ENCODE data around the gene DOCK8.

Gene DOCK8

DNA sequence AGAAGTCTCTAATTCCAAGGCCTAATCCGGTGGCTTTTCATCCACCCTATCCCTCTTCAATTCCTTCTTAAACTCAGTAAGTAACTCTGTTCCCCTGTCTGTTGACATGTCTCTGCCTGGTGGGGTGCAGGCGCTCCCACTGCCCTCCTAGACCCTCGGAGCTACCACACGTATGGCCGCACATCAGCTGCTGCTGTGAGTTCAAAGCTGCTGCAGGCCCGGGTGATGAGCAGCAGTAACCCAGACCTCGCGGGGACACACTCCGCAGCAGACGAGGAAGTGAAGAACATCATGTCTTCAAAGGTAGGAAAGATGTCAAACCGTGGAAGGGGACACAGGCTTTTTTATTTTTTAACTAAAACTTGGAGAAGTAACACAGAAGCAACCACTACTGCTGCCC is 167.7 kb downstream of the DOCK8 start:
- Histone ChIP-seq H3K27me3 (ENCODE audit: insufficient read depth, low read length) (peaks cover 17% of the 10 kb centered on the region; the same call in 1 of the 2 replicates), H3K4me1 (ENCODE audit: control insufficient read depth, insufficient read depth, low read length, unreplicated experiment) (no peaks in the 10 kb centered on the region), H3K79me2 (ENCODE audit: control insufficient read depth, insufficient read depth, low read length, unreplicated experiment) (no peaks in the 10 kb centered on the region), H3K36me3 (ENCODE audit: insufficient read depth, low read length) (no peaks in the 10 kb centered on the region), H3K4me3 (ENCODE audit: low read depth, low read length) (no peak overlapping the region), H3K27ac (ENCODE audit: low read depth, low read length) (no peak overlapping the region), H2AFZ (ENCODE audit: low read length, unreplicated experiment) (no peak overlapping the region)

DNA sequence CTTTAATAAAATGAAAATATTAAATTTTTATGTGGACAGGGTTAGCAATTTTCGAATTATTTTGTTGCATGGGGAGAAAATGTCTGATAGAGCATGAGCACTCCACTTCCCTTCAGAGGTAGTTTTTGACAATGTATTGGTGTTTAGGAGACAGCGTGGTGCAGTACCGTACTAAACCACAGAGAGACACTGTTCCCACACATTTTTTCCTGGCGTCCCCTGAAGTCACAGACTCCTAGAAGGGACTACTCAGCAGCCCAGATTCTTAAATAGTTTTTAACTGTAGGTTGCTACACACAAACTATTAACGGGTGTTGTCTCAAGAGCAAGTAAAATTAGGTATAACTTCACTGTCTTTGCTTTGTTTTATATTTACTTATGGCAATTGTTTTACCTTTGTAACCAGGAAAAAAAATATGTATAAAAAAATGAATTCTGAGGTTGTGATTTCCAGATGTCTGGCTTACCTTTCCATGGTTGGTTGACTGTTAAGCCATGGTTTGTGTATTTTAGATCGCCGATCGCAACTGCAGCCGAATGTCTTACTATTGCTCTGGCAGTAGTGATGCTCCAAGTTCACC is 171.2 kb downstream of the DOCK8 start:
- no peak overlapping the region for H3K4me3 ChIP-seq (ENCODE audit: low read depth, low read length)
- no peaks in the 10 kb centered on the region for H3K79me2 ChIP-seq (ENCODE audit: control insufficient read depth, insufficient read depth, low read length, unreplicated experiment)
- H3K27me3 ChIP-seq (ENCODE audit: insufficient read depth, low read length): no peaks in the 10 kb centered on the region
- H2AFZ ChIP-seq (ENCODE audit: low read length, unreplicated experiment): no peak overlapping the region
- H3K4me1 ChIP-seq (ENCODE audit: control insufficient read depth, insufficient read depth, low read length, unreplicated experiment): no peaks in the 10 kb centered on the region
- no peaks in the 10 kb centered on the region for H3K36me3 ChIP-seq (ENCODE audit: insufficient read depth, low read length)
- no peak overlapping the region for H3K27ac ChIP-seq (ENCODE audit: low read depth, low read length)

DNA sequence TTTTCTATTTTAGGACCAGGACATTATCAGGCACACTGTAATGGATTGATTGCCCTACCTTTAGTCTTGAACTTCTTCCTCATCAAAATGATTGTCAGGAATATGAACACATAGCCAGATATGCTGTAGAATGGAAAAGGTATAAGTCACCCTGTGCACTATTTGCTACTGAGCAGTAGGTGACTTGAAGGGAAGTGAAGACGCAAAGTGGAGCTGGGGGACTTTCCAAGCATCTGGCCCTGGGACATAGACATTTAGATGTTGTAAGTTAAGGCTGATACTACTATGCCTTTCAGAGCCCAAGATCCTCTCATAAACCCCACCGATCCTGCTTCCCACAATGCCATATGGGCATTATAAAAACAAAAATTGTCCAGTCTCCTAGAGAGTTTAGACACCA is 174.5 kb downstream of the DOCK8 start:
- no peaks in the 10 kb centered on the region for H3K36me3 ChIP-seq (ENCODE audit: insufficient read depth, low read length)
- no peak overlapping the region for H3K27ac ChIP-seq (ENCODE audit: low read depth, low read length)
- H3K27me3 ChIP-seq (ENCODE audit: insufficient read depth, low read length): no peaks in the 10 kb centered on the region
- no peak overlapping the region for H2AFZ ChIP-seq (ENCODE audit: low read length, unreplicated experiment)
- H3K4me1 ChIP-seq (ENCODE audit: control insufficient read depth, insufficient read depth, low read length, unreplicated experiment): no peaks in the 10 kb centered on the region
- H3K4me3 ChIP-seq (ENCODE audit: low read depth, low read length): no peak overlapping the region
- no peaks in the 10 kb centered on the region for H3K79me2 ChIP-seq (ENCODE audit: control insufficient read depth, insufficient read depth, low read length, unreplicated experiment)

DNA sequence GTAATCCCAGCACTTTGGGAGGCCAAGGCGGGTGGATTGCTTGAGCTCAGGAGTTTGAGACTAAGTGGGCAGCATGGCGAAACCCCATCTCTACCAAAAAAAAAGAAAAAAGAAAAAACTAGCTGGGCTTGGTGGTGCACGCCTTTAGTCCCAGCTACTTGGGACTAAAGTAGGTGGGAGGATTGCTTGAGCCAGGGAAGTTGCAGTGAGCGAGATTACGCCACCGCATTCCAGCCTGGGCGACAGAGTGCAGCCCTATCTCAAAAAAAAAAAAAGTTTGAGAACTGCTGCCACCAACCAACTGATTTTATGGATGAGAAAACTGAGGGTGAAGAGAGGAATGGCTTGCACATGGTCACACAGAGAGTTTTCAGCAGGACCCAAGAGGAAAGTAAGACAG is 175.1 kb downstream of the DOCK8 start:
- Histone ChIP-seq H3K27me3 (ENCODE audit: insufficient read depth, low read length) (no peaks in the 10 kb centered on the region), H3K36me3 (ENCODE audit: insufficient read depth, low read length) (no peaks in the 10 kb centered on the region), H2AFZ (ENCODE audit: low read length, unreplicated experiment) (no peak overlapping the region), H3K79me2 (ENCODE audit: control insufficient read depth, insufficient read depth, low read length, unreplicated experiment) (no peaks in the 10 kb centered on the region), H3K27ac (ENCODE audit: low read depth, low read length) (no peak overlapping the region), H3K4me1 (ENCODE audit: control insufficient read depth, insufficient read depth, low read length, unreplicated experiment) (no peaks in the 10 kb centered on the region), H3K4me3 (ENCODE audit: low read depth, low read length) (no peak overlapping the region)

DNA sequence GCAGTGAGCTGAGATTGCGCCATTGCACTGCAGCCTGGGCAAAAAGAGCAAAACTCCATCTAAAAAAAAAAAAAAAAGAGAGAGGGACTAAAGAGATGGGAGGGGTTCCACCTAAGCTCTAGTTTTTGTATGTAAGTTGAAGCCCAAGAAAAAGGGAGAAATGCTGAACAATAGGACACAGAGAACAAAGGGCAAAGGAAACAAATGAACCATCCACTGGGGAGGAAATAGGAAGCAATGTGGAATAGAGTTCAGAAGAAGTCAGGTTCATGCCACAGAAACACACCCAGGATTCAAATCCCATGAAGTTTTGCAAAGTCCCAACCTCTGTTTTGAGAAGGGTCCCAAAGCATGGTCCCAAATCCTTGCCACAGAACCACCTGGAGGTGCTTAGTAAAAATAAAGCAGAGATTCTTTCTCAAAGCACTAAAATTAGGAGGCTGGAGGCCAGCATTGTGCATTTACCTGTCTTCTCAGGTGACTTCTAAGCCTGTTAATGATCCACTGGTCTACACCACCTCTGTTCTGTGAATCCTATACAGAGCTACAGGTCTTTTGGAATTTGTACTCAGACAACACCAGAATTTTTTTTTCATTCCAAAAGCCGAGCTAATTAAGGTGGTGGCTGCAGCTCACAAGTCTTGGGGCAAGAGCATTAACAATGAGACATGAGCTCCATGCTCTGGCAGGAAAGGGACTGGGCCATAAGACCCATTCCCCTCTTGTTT is 177.6 kb downstream of the DOCK8 start:
- no peaks in the 10 kb centered on the region for H3K36me3 ChIP-seq (ENCODE audit: insufficient read depth, low read length)
- no peaks in the 10 kb centered on the region for H3K4me1 ChIP-seq (ENCODE audit: control insufficient read depth, insufficient read depth, low read length, unreplicated experiment)
- H2AFZ ChIP-seq (ENCODE audit: low read length, unreplicated experiment): no peak overlapping the region
- no peak overlapping the region for H3K4me3 ChIP-seq (ENCODE audit: low read depth, low read length)
- no peaks in the 10 kb centered on the region for H3K27me3 ChIP-seq (ENCODE audit: insufficient read depth, low read length)
- H3K27ac ChIP-seq (ENCODE audit: low read depth, low read length): no peak overlapping the region
- no peaks in the 10 kb centered on the region for H3K79me2 ChIP-seq (ENCODE audit: control insufficient read depth, insufficient read depth, low read length, unreplicated experiment)

DNA sequence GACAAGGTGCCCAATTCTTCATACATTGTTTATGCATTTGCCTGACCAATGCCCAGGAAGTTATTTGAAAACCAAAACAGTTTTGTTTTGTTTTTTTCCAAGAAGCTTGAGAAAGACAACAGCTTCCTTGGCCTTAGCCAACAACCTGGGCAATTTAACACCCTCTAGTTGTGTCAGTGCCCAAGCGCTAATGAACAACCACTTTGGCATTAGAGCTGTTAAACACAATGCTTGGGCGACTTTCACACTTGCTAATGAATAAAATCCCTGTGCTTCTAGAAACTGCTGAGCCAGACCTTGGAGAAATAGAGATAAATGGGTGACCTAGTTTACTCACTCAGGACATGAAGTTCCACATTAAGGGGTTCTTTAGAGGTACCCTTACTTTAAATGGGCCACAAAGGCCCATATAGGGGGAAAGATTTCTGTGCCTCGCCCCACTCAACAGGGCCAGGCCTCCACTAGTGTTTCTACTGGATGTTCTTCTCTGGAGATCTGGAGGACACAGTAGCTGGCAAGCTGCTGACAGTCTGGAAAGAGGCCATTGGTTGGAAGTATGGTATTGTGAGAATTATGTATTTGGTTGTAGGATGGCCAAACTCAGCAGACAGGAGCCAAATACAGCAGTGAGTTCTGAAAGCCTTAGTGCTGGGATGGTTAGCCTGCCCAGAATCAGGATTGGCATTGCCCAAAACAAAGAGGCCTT is 179.8 kb downstream of the DOCK8 start:
- Histone ChIP-seq H2AFZ (ENCODE audit: low read length, unreplicated experiment) (no peak overlapping the region), H3K4me1 (ENCODE audit: control insufficient read depth, insufficient read depth, low read length, unreplicated experiment) (no peaks in the 10 kb centered on the region), H3K36me3 (ENCODE audit: insufficient read depth, low read length) (no peaks in the 10 kb centered on the region), H3K79me2 (ENCODE audit: control insufficient read depth, insufficient read depth, low read length, unreplicated experiment) (no peaks in the 10 kb centered on the region), H3K27ac (ENCODE audit: low read depth, low read length) (no peak overlapping the region), H3K27me3 (ENCODE audit: insufficient read depth, low read length) (no peaks in the 10 kb centered on the region), H3K4me3 (ENCODE audit: low read depth, low read length) (no peak overlapping the region)

DNA sequence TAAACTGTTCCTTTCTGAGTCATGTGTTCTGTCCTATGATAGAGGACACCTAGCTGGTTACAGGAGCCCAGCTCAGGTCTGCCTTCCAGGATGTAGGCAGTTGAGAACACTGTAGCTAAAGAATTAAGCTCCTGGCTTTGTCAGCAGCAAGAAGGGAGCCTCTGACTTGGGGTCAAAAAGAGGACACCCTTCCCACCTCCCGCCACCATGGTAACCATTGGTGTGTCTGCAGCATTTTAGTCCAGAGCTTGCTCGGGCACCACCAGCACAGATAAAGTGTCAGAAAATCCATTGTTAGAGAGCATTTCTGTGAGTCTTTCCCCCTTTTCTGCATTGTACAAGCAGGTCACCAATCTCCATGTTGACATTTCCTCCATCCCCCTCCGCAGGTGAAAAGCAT is 181.7 kb downstream of the DOCK8 start:
- H3K36me3 ChIP-seq (ENCODE audit: insufficient read depth, low read length): no peaks in the 10 kb centered on the region
- H3K4me1 ChIP-seq (ENCODE audit: control insufficient read depth, insufficient read depth, low read length, unreplicated experiment): no peaks in the 10 kb centered on the region

DNA sequence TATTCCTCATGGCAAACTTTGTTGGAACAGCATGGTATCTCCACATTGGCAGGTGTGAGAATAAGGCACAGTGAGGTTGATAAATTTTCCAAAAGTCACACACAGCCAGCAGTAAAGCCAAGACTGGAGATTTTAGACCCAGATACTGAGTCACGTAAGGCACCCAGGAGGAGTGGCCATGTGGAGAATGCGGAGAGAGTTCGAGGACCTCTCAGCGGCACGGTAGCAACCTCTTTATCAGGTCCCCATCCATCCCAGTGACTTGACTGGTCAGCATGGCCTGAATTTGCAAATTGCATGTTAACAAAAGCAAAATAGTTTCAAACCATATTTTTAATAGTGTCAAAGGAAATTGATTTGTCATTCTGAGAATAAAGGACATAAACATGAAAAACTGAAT is 183.4 kb downstream of the DOCK8 start:
- Histone ChIP-seq H3K27ac (ENCODE audit: low read depth, low read length) (no peak overlapping the region), H3K4me1 (ENCODE audit: control insufficient read depth, insufficient read depth, low read length, unreplicated experiment) (no peaks in the 10 kb centered on the region), H3K27me3 (ENCODE audit: insufficient read depth, low read length) (no peaks in the 10 kb centered on the region), H3K4me3 (ENCODE audit: low read depth, low read length) (no peak overlapping the region), H2AFZ (ENCODE audit: low read length, unreplicated experiment) (no peak overlapping the region), H3K36me3 (ENCODE audit: insufficient read depth, low read length) (no peaks in the 10 kb centered on the region), H3K79me2 (ENCODE audit: control insufficient read depth, insufficient read depth, low read length, unreplicated experiment) (no peaks in the 10 kb centered on the region)

More for the DNA sequence above, 181.7 kb downstream of the DOCK8 start:
- no peak overlapping the region for H3K4me3 ChIP-seq (ENCODE audit: low read depth, low read length)
- no peak overlapping the region for H3K27ac ChIP-seq (ENCODE audit: low read depth, low read length)
- H3K27me3 ChIP-seq (ENCODE audit: insufficient read depth, low read length): no peaks in the 10 kb centered on the region
- no peaks in the 10 kb centered on the region for H3K79me2 ChIP-seq (ENCODE audit: control insufficient read depth, insufficient read depth, low read length, unreplicated experiment)
- H2AFZ ChIP-seq (ENCODE audit: low read length, unreplicated experiment): no peak overlapping the region

DNA sequence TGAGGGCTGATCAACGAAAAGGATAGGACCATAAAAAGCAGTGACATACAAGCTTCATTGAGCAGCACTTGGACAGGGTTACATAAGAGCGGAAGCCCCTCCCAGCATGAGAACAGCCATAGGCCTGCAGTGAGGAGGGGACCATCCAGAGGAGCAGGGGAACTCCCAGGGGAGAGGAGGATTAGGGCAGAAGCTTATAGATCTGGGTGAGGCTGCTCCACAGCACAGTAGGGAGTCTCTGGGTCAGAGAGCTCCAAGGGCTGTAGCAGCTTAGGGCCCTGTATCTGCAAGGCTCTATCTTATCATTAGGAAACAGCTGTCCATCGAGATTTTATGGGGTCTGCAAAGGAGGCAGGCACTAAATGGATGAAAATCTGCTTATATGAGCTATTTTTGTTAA is 186.6 kb downstream of the DOCK8 start:
- Histone ChIP-seq H3K4me3 (ENCODE audit: low read depth, low read length) (no peak overlapping the region), H3K79me2 (ENCODE audit: control insufficient read depth, insufficient read depth, low read length, unreplicated experiment) (no peaks in the 10 kb centered on the region), H3K4me1 (ENCODE audit: control insufficient read depth, insufficient read depth, low read length, unreplicated experiment) (no peaks in the 10 kb centered on the region), H3K36me3 (ENCODE audit: insufficient read depth, low read length) (no peaks in the 10 kb centered on the region), H3K27me3 (ENCODE audit: insufficient read depth, low read length) (no peaks in the 10 kb centered on the region; the same call in 1 of the 2 replicates), H3K27ac (ENCODE audit: low read depth, low read length) (no peak overlapping the region), H2AFZ (ENCODE audit: low read length, unreplicated experiment) (no peak overlapping the region)

DNA sequence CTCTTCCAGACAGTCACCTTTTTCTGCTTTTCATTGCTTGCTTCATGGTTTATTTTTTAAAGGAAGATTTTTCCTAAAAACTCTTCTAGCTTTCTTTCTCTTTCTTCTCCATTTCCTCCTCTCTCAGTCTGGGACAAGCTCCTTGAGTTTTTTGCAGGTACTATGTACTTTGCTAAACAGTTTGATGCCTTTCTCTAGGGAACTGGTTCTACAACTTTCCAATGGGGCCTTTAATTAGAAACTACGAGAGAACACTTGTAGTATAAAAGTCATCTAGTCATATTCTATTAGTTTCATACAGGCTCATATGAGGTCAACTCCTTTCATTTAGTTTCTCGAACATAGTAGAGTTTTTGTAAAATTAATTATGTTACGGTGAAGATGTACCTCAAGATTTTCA is 189.6 kb downstream of the DOCK8 start:
- H3K36me3 ChIP-seq (ENCODE audit: insufficient read depth, low read length): no peaks in the 10 kb centered on the region
- no peak overlapping the region for H3K4me3 ChIP-seq (ENCODE audit: low read depth, low read length)
- H2AFZ ChIP-seq (ENCODE audit: low read length, unreplicated experiment): no peak overlapping the region

DNA sequence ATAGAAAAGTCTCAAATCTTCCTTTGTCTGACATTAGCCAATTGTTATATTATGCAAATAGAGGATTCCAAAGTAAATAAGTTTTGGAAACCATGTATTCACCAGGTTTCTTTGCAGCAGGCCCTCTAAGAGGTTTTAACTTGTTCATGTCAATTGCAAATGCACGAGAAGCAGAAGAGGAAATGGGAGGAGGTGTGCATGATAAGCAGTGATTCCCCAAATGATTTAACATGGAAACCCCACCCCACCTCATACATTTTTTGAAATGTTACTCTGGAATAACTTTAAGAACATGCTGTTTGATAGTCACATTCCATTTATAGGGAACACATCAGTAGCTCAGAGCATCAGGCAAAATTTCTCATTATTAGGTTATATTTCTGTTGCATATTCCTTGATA is 190.7 kb downstream of the DOCK8 start:
- H3K27me3 ChIP-seq (ENCODE audit: insufficient read depth, low read length): no peaks in the 10 kb centered on the region; the same call in 1 of the 2 replicates
- no peaks in the 10 kb centered on the region for H3K36me3 ChIP-seq (ENCODE audit: insufficient read depth, low read length)
- H2AFZ ChIP-seq (ENCODE audit: low read length, unreplicated experiment): no peak overlapping the region

More for the DNA sequence above, 189.6 kb downstream of the DOCK8 start:
- no peak overlapping the region for H3K27ac ChIP-seq (ENCODE audit: low read depth, low read length)
- H3K4me1 ChIP-seq (ENCODE audit: control insufficient read depth, insufficient read depth, low read length, unreplicated experiment): no peaks in the 10 kb centered on the region
- H3K27me3 ChIP-seq (ENCODE audit: insufficient read depth, low read length): no peaks in the 10 kb centered on the region; the same call in 1 of the 2 replicates
- no peaks in the 10 kb centered on the region for H3K79me2 ChIP-seq (ENCODE audit: control insufficient read depth, insufficient read depth, low read length, unreplicated experiment)

More for the DNA sequence above, 190.7 kb downstream of the DOCK8 start:
- Histone ChIP-seq H3K27ac (ENCODE audit: low read depth, low read length) (no peak overlapping the region), H3K4me1 (ENCODE audit: control insufficient read depth, insufficient read depth, low read length, unreplicated experiment) (no peaks in the 10 kb centered on the region), H3K79me2 (ENCODE audit: control insufficient read depth, insufficient read depth, low read length, unreplicated experiment) (no peaks in the 10 kb centered on the region), H3K4me3 (ENCODE audit: low read depth, low read length) (no peak overlapping the region)

All from ACC112 (cell line).